Smooth muscle cell (in vitro differentiated cells): Measurements from ENCODE around the gene KEL. TPM values are rescaled to one million over a fixed set of nuclear protein-coding genes. Genes with fewer than 3 reads are reported as not detected.

Experiments
- DNase-seq: peaks from one replicate; lab custom pipeline; 2025; ENCODE audit not compliant: unreplicated experiment; lab: John Stamatoyannopoulos, UW
- H2AFZ ChIP-seq: fragments of 200-600 bp; sonication (generic); 2 replicates; pipeline ENCODE4 v1.6.0; 2016; ENCODE audit warnings: antibody characterized with exemption, low read depth, mild to moderate bottlenecking
- H3F3A ChIP-seq: fragments of 200-600 bp; sonication (generic); 2 replicates; pipeline ENCODE4 v1.6.0; 2017; ENCODE audit warnings: antibody characterized with exemption, low read depth
- H3K27ac ChIP-seq: fragments of 200-600 bp; sonication (generic); 2 replicates; pipeline ENCODE4 v1.5.1; 2016; ENCODE audit warnings: low read depth, mild to moderate bottlenecking
- H3K27me3 ChIP-seq: fragments of 200-600 bp; sonication (generic); 2 replicates; pipeline ENCODE4 v1.6.1; 2016; ENCODE audit warnings: low read depth, mild to moderate bottlenecking
- H3K36me3 ChIP-seq: fragments of 200-600 bp; sonication (generic); 2 replicates; pipeline ENCODE4 v1.5.1; 2016; ENCODE audit warnings: low read depth
- H3K4me1 ChIP-seq: fragments of 200-600 bp; sonication (generic); 2 replicates; pipeline ENCODE4 v1.5.1; 2016; ENCODE audit warnings: low read depth
- H3K4me2 ChIP-seq: fragments of 200-600 bp; sonication (generic); 2 replicates; pipeline ENCODE4 v1.6.0; 2016; ENCODE audit warnings: mild to moderate bottlenecking
- H3K4me3 ChIP-seq: fragments of 200-600 bp; sonication (generic); 2 replicates; pipeline ENCODE4 v1.5.1; 2016; ENCODE audit warnings: mild to moderate bottlenecking
- H3K79me2 ChIP-seq: fragments of 200-600 bp; sonication (generic); 2 replicates; pipeline ENCODE4 v1.6.0; 2016; ENCODE audit warnings: low read depth, mild to moderate bottlenecking
- H3K9ac ChIP-seq: fragments of 200-600 bp; sonication (generic); 2 replicates; pipeline ENCODE4 v1.6.0; 2016; ENCODE audit warnings: low read depth
- H3K9me3 ChIP-seq: fragments of 200-600 bp; sonication (generic); replicated peaks from 2 replicates; pipeline ENCODE4 v1.5.1; 2016; ENCODE audit warnings: low read depth
- H4K20me1 ChIP-seq: fragments of 200-600 bp; sonication (generic); 2 replicates; pipeline ENCODE4 v1.6.0; 2016; ENCODE audit warnings: low read depth
- CTCF ChIP-seq: fragments of 200-600 bp; sonication (generic); IDR thresholded peaks from 2 replicates; pipeline ENCODE4 v1.5.1; 2017; ENCODE audit warnings: borderline replicate concordance, mild to moderate bottlenecking, antibody characterized with exemption; ENCODE audit not compliant: insufficient read depth, poor library complexity, severe bottlenecking
- WGBS: methylation state at CpG from one replicate; pipeline ENCODE4 v1.1.7; 2016; ENCODE audit warnings: low lambda C conversion rate; 5-methylcytosine and 5-hydroxymethylcytosine counted together
- polyA plus RNA-seq: library from polyadenylated mRNA; unstranded; fragments of >200 nt; fragmentation: Nextera tagmentation; extraction: Ambion mirVana; gene quantifications from 2 replicates; pipeline ENCODE4 v1.2.1, GENCODE V29; 2016
- total RNA-seq: library from RNA; depleted of rRNA; stranded (reverse); fragments of >200 nt; gene quantifications from 2 replicates; pipeline ENCODE4 v1.2.3, GENCODE V29; 2014

Gene KEL
- total and polyA plus RNA-seq, 2 experiments from 2014 or later = 0.09 to 0.56 TPM

GRCh38 chr7:142906643-142907042 lies 55.5 kb downstream of the KEL start:
- Histone ChIP-seq H3K4me2 (no peak overlapping the region), H3K9me3 (peaks cover 3% of the 10 kb centered on the region), H3F3A (no peaks in the 10 kb centered on the region), H3K4me1 (no peaks in the 10 kb centered on the region), H3K4me3 (no peak overlapping the region), H2AFZ (no peak overlapping the region), H3K79me2 (no peaks in the 10 kb centered on the region), H3K9ac (no peak overlapping the region), H3K36me3 (no peaks in the 10 kb centered on the region), H3K27ac (no peak overlapping the region), H4K20me1 (no peaks in the 10 kb centered on the region), H3K27me3 (peaks cover 4% of the 10 kb centered on the region)
- DNase-seq = no peak
- TF ChIP-seq CTCF = no peak
- 90% methylated on average over 2 of the region's 2 CpGs for whole genome bisulfite sequencing

GRCh38 chr7:142905759-142906158 lies 56.4 kb downstream of the KEL start:
- H3K9me3 ChIP-seq = peaks cover 3% of the 10 kb centered on the region
- no peak for TF ChIP-seq CTCF
- no peak overlapping the region for H3K9ac ChIP-seq
- no peak overlapping the region for H3K4me2 ChIP-seq
- 79% methylated on average over 2 of the region's 2 CpGs for WGBS
- no peak overlapping the region for H3K27ac ChIP-seq
- no peak overlapping the region for H3K4me3 ChIP-seq
- H3K79me2 ChIP-seq = no peaks in the 10 kb centered on the region
- no peak for DNase-seq
- H4K20me1 ChIP-seq = no peaks in the 10 kb centered on the region
- no peaks in the 10 kb centered on the region for H3K4me1 ChIP-seq
- H2AFZ ChIP-seq = no peak overlapping the region
- H3K36me3 ChIP-seq = no peaks in the 10 kb centered on the region
- H3F3A ChIP-seq = no peaks in the 10 kb centered on the region
- no peaks in the 10 kb centered on the region for H3K27me3 ChIP-seq

- DNase-seq = no peak
- H3K9me3 ChIP-seq = peaks cover 3% of the 10 kb centered on the region
- H3F3A ChIP-seq = no peaks in the 10 kb centered on the region
- H3K27ac ChIP-seq = no peak overlapping the region
- no peak overlapping the region for H3K4me3 ChIP-seq
- H4K20me1 ChIP-seq = no peaks in the 10 kb centered on the region
- H3K27me3 ChIP-seq = no peaks in the 10 kb centered on the region
- no peak for TF ChIP-seq CTCF
- no peak overlapping the region for H3K9ac ChIP-seq
- H3K36me3 ChIP-seq = no peaks in the 10 kb centered on the region
- no peaks in the 10 kb centered on the region for H3K4me1 ChIP-seq
- H3K4me2 ChIP-seq = no peak overlapping the region
- no peak overlapping the region for H2AFZ ChIP-seq
- H3K79me2 ChIP-seq = no peaks in the 10 kb centered on the region
Measured at GRCh38 chr7:142904128-142904527, 58.0 kb downstream of the KEL start.

- Histone ChIP-seq H3K4me3 (no peak overlapping the region), H4K20me1 (no peaks in the 10 kb centered on the region), H3K4me1 (no peaks in the 10 kb centered on the region), H3K27me3 (peaks cover 6% of the 10 kb centered on the region), H3K4me2 (no peak overlapping the region), H2AFZ (no peak overlapping the region), H3F3A (no peaks in the 10 kb centered on the region), H3K79me2 (no peaks in the 10 kb centered on the region), H3K9me3 (peaks cover 3% of the 10 kb centered on the region), H3K27ac (no peak overlapping the region), H3K9ac (no peak overlapping the region), H3K36me3 (no peaks in the 10 kb centered on the region)
- WGBS = 88% methylated on average over 15 of the region's 15 CpGs
- DNase-seq = no peak
- TF ChIP-seq CTCF = no peak
Measured at GRCh38 chr7:142901426-142902259, 60.5 kb downstream of the KEL start.
